PC-3 (cell line): ENCODE results near the gene GDF2. TPM values are rescaled to one million over a fixed set of nuclear protein-coding genes. Genes with fewer than 3 reads are reported as not detected.

Experiments
- ATAC-seq: fragments of 200-7000 bp; cut with Tn5 transposase; 2 replicates; pipeline ENCODE4 v1.9.1; 2020; ENCODE audit warnings: mild to moderate bottlenecking, moderate library complexity
- BruUV-seq: library from RNA; stranded (reverse); fragments of 400-500 nt; replicated peaks from 2 replicates; lab custom pipeline; 2021; lab: Mats Ljungman, UMichigan
- CTCF ChIA-PET: fragments of 300-600 bp; sonication (Branson Sonifier 250); formaldehyde crosslinking; loops from one replicate; lab custom pipeline; 2022; ENCODE audit warnings: antibody characterized with exemption; lab: Charles Lee
- POLR2A ChIA-PET: fragments of 300-600 bp; sonication (Branson Sonifier 250); formaldehyde crosslinking; loops from one replicate; lab custom pipeline; 2022; ENCODE audit warnings: antibody characterized with exemption; ENCODE audit not compliant: unreplicated experiment; lab: Charles Lee
- DNase-seq: peaks from one replicate; pipeline ENCODE4 v3.0.0-alpha.2; 2015
- H2AFZ ChIP-seq: fragments of 300-600 bp; sonication (generic); 2 replicates; pipeline ENCODE4 v1.6.0; 2016; ENCODE audit warnings: antibody characterized with exemption, low read length
- H3F3A ChIP-seq: fragments of 300-600 bp; sonication (generic); one replicate; pipeline ENCODE4 v1.6.0; 2017; ENCODE audit warnings: antibody characterized with exemption, low read length, control low read depth, mild to moderate bottlenecking; ENCODE audit not compliant: unreplicated experiment
- H3K27ac ChIP-seq: fragments of 300-600 bp; sonication (generic); 2 replicates; pipeline ENCODE4 v1.5.1; 2016; ENCODE audit warnings: mild to moderate bottlenecking, low read length
- H3K27me3 ChIP-seq: fragments of 300-600 bp; sonication (generic); 2 replicates; pipeline ENCODE4 v1.6.1; 2016; ENCODE audit warnings: low read length, mixed read lengths
- H3K36me3 ChIP-seq: fragments of 300-600 bp; sonication (generic); 2 replicates; pipeline ENCODE4 v1.6.1; 2016; ENCODE audit warnings: low read depth, mixed run types, low read length, mixed read lengths
- H3K4me1 ChIP-seq: fragments of 300-600 bp; sonication (generic); 2 replicates; pipeline ENCODE4 v1.5.1; 2016; ENCODE audit warnings: low read length; ENCODE audit not compliant: insufficient read depth
- H3K4me2 ChIP-seq: fragments of 300-600 bp; sonication (generic); 2 replicates; pipeline ENCODE4 v1.6.0; 2016; ENCODE audit warnings: low read length
- H3K4me3 ChIP-seq: fragments of 300-600 bp; sonication (generic); 2 replicates; pipeline ENCODE4 v1.5.1; 2016; ENCODE audit warnings: mild to moderate bottlenecking, low read length, mixed read lengths
- H3K79me2 ChIP-seq: fragments of 300-600 bp; sonication (generic); 2 replicates; pipeline ENCODE4 v1.6.1; 2017; ENCODE audit warnings: low read length, mixed read lengths
- H3K9ac ChIP-seq: fragments of 300-600 bp; sonication (generic); 2 replicates; pipeline ENCODE4 v1.6.0; 2016; ENCODE audit warnings: mild to moderate bottlenecking, low read length
- H3K9me2 ChIP-seq: fragments of 300-600 bp; sonication (generic); replicated peaks from 2 replicates; pipeline ENCODE4 v1.6.1; 2016; ENCODE audit warnings: mixed run types, low read length, mixed read lengths
- H3K9me3 ChIP-seq: fragments of 300-600 bp; sonication (generic); 2 replicates; pipeline ENCODE4 v1.6.1; 2016; ENCODE audit warnings: low read length, mixed read lengths
- H4K20me1 ChIP-seq: fragments of 300-600 bp; sonication (generic); 2 replicates; pipeline ENCODE4 v1.6.1; 2016; ENCODE audit warnings: low read length, mixed read lengths
- CTCF ChIP-seq: fragments of 300-600 bp; sonication (generic); conservative IDR thresholded peaks from 2 replicates; pipeline ENCODE4 v1.5.1; 2017; ENCODE audit warnings: antibody characterized with exemption, low read depth, mild to moderate bottlenecking, low read length
- EZH2 ChIP-seq: fragments of 300-600 bp; sonication (generic); IDR thresholded peaks from one replicate; pipeline ENCODE4 v1.6.1; 2017; ENCODE audit warnings: antibody characterized with exemption, mild to moderate bottlenecking, low read length; ENCODE audit not compliant: unreplicated experiment
- EZH2phosphoT487 ChIP-seq: fragments of 300-600 bp; sonication (generic); IDR thresholded peaks from 2 replicates; pipeline ENCODE4 v1.6.1; 2018; ENCODE audit warnings: mild to moderate bottlenecking, antibody characterized with exemption, low read length, borderline replicate concordance
- intact Hi-C: fragments of 100-400 bp; cut with micrococcal nuclease; formaldehyde crosslinking; loops from 2 replicates; pipeline ENCODE4 v1.9.0; 2023
- total RNA-seq: library from RNA; depleted of rRNA; stranded (reverse); fragments of >200 nt; gene quantifications from 2 replicates; pipeline ENCODE4 v1.2.3, GENCODE V29; 2014

The GDF2 gene
- total RNA-seq, 1 experiment from 2014 or later: not detected

DNA sequence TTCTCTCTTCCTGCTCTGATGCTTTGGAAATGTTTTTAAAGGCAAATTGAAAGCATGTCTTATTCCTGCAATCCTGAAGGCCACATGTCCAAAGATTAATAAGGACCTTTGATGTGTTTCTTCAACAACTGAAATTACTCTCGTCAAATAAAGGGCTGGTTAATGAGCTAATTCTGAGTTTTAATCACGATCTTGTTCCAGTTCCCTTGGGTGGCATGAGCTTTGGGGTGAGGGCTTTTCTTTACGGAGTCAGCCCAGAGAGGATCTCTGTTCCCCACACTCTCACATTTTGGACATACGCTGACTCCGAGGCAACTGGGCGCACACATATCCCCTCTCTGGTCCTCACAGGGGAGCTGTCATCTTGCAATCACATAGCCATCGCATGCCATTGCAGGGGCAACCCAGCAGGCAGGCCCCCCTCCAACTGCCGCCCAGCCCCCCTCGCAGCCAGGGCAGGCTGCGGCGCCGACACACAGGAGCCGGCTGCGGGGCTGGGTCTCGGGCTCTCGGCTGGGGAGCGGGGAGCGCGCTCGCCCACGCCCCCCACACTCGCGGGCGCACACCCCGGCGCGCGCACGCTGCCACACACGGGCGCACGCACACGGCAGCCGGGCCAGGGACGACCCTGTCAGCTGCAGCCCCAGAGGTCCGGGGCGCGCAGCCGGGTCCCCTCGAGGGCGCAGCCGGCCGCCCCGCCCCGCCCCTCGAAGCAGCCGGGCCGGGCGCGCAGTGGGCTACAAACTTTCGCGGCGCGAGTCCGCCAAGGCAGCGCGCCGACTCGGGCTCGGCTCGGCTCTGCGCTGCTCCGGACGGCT, 22.4 kb upstream of the GDF2 start, which contains the start of gene GDF10:
Gene GDF10 (plus strand): TSS at position 587 of the 818 bp plus-strand sequence. CDS start 455 bp downstream, outside the sequence.
- BruUV-seq: no TSS peak
- Histone ChIP-seq H3F3A (no peaks in the 10 kb centered on the region), H3K79me2 (no peaks in the 10 kb centered on the region), H4K20me1 (no peaks in the 10 kb centered on the region), H3K4me2 (no peak within 1 kb of the TSS), H2AFZ (no peak within 1 kb of the TSS), H3K9me2 (no peaks in the 10 kb centered on the region), H3K9ac (no peak within 1 kb of the TSS), H3K36me3 (no peaks in the 10 kb centered on the region), H3K27me3 (peaks cover 46% of the 10 kb centered on the region), H3K9me3 (no peaks in the 10 kb centered on the region), H3K4me3 (no peak within 1 kb of the TSS), H3K4me1 (no peaks in the 10 kb centered on the region), H3K27ac (no peak within 1 kb of the TSS)
- CTCF ChIA-PET: interaction anchor here (0.7 kb wide), 1 partner anchor 73 kb away, joined by 3 read pairs; no protein-coding TSS in a partner anchor
- POLR2A ChIA-PET: no interaction called here
- TF ChIP-seq EZH2 (no peak), CTCF (no peak), EZH2phosphoT487 (no peak)
- ATAC-seq: no peak
- intact Hi-C loops: no loop called here
- no peak for DNase-seq

- DNase-seq (no peak), ATAC-seq (no peak)
- H3K4me1 ChIP-seq: no peaks in the 10 kb centered on the region
- H3K36me3 ChIP-seq: no peaks in the 10 kb centered on the region
- CTCF ChIA-PET: no interaction called here
- H3K27me3 ChIP-seq: peaks cover 39% of the 10 kb centered on the region
- POLR2A ChIA-PET: no interaction called here
- H3K79me2 ChIP-seq: no peaks in the 10 kb centered on the region
- H2AFZ ChIP-seq: no peak overlapping the region
- no peaks in the 10 kb centered on the region for H3K9me2 ChIP-seq
- TF ChIP-seq CTCF (no peak), EZH2 (no peak), EZH2phosphoT487 (no peak)
- no peak overlapping the region for H3K9ac ChIP-seq
- no TSS peak for BruUV-seq
- intact Hi-C loops: no loop called here
- no peak overlapping the region for H3K27ac ChIP-seq
- H3F3A ChIP-seq: no peaks in the 10 kb centered on the region
- H3K4me3 ChIP-seq: no peak overlapping the region
- H4K20me1 ChIP-seq: no peaks in the 10 kb centered on the region
- no peaks in the 10 kb centered on the region for H3K9me3 ChIP-seq
- H3K4me2 ChIP-seq: no peak overlapping the region
Observed at GRCh38 chr10:47300429-47300931, 21.8 kb upstream of the GDF2 start.

DNA sequence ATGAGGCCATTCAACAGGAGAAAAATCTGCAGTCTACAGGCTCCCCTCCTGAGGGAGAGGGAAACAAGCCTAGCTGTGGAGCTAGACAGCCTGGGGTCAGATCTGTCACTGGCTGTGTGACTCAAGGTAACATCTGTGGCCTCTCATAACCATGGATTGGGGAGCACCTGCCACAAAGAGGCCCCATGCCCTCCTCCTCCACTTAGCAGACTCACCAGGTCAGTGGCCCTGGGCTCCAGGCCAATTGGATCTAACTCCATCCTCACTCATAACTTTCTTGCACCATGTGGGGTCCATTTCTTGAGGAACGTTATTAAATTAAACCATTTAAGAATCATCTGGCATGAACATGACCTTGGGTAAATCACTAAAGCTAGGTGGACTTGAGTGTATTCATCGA, 20.4 kb upstream of the GDF2 start:
- ATAC-seq: no peak
- Histone ChIP-seq H3K9me3 (no peaks in the 10 kb centered on the region), H2AFZ (no peak overlapping the region), H4K20me1 (no peaks in the 10 kb centered on the region), H3F3A (no peaks in the 10 kb centered on the region), H3K27ac (no peak overlapping the region), H3K9ac (no peak overlapping the region), H3K27me3 (peaks cover 26% of the 10 kb centered on the region), H3K4me1 (no peaks in the 10 kb centered on the region), H3K4me3 (no peak overlapping the region), H3K36me3 (no peaks in the 10 kb centered on the region), H3K79me2 (no peaks in the 10 kb centered on the region), H3K9me2 (no peaks in the 10 kb centered on the region), H3K4me2 (no peak overlapping the region)
- POLR2A ChIA-PET: no interaction called here
- TF ChIP-seq EZH2 (no peak), EZH2phosphoT487 (no peak), CTCF (no peak)
- no peak for DNase-seq
- no TSS peak for BruUV-seq
- CTCF ChIA-PET: no interaction called here
- intact Hi-C loops: no loop called here
